ENCODE data around the gene LZTS2. TPM values are rescaled to one million over a fixed set of nuclear protein-coding genes. Genes with fewer than 3 reads are reported as not detected.

Gene LZTS2
- total RNA-seq, 1 donor from 2014 or later = 70.8 TPM

DNA sequence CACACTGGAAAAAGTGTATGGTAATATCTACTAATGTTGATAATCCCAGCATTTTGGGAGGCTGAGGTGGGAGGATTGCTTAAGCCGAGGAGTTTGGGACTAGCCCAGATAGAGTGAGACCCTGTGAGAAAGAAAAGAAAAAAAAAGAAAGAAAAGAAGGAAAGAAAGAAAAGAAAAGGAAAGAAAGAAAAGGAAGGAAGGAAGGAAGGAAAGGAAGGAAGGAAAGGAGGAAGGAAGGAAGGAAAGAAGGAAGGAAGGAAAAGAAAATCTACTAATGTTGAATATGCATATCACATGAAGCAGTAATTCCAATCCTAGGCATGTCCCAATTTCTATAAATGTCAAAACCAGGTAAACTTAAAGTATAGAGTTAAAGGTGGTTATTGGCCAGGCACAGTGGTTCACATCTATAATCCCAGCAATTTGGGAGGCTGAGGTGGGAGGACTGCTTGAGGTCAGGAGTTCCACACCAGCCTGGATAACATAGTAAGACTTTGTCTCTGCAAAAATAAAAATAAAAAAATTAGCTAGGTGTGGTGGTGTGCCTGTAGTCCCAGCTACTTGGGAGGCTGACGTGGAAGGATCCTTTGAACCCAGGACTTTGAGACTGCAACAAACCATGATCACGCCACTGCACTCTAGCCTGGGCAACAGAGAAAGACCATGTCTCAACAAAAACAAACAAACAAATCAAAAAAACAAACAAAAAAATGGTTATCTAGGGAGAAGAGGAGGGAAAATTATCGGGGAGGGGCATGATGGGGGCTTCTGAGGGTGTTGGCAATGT lies 57.0 kb downstream of the LZTS2 start:
- Mint-ChIP-seq H3K36me3 (ENCODE audit: low read depth) (no peaks in the 10 kb centered on the region), H3K27ac (ENCODE audit: unreplicated experiment) (no peak overlapping the region), H3K9me3 (no peaks in the 10 kb centered on the region), H3K4me3 (peak overlapping the region; percentile 43), H3K27me3 (ENCODE audit: low read depth) (peaks cover 15% of the 10 kb centered on the region), H3K4me1 (peaks cover 16% of the 10 kb centered on the region)
- no peak for DNase-seq (ENCODE audit: low read depth, low spot score)
- no peak for TF ChIP-seq CTCF (conservative IDR thresholded peaks at IDR 0.05)

Small RNAs within 50 kb of the gene (microRNA-seq; reads per million reads assigned to microRNA genes)
- not detected for gene MIR608

Other genes starting within 250 kb of the LZTS2 start
- gene SLF2, start 86.8 kb upstream of the LZTS2 start, total RNA-seq = 39.6 and 40.6 TPM in 2 replicates
- 7.0 and 9.1 TPM in 2 replicates for gene SEMA4G, start 30.3 kb upstream of the LZTS2 start, total RNA-seq
- 62.9 and 64.0 TPM in 2 replicates for gene MRPL43, start 12.3 kb upstream of the LZTS2 start, total RNA-seq
- gene TWNK, start 12.3 kb upstream of the LZTS2 start, total RNA-seq = 14.3 and 14.6 TPM in 2 replicates
- gene PDZD7, start 31.3 kb downstream of the LZTS2 start, total RNA-seq = 0.50 and 0.68 TPM in 2 replicates
- 1.9 and 2.1 TPM in 2 replicates for gene SFXN3, start 31.4 kb downstream of the LZTS2 start, total RNA-seq
- gene KAZALD1, start 62.2 kb downstream of the LZTS2 start, total RNA-seq = 1.4 and 2.9 TPM in 2 replicates
- gene TLX1, start 131.5 kb downstream of the LZTS2 start, total RNA-seq = 0.16 and 0.33 TPM in 2 replicates
- 1.0 and 1.1 TPM in 2 replicates for gene LBX1, start 229.7 kb downstream of the LZTS2 start, total RNA-seq

Measured in neural crest cell (in vitro differentiated cells).